GM21786 (cell line): Measurements from ENCODE around the gene MTMR2.

Experiments used
- ATAC-seq: cut with Tn5 transposase; IDR thresholded peaks from one replicate; pipeline ENCODE4 v1.9.1; 2021; ENCODE audit not compliant: unreplicated experiment

MTMR2 gene

GRCh38 chr11:95923728-95924413, at the start of gene MTMR2:
Gene MTMR2, minus strand, starts transcription at chr11:95924107. Its CDS starts 153 bp downstream, at chr11:95923954.
- ATAC-seq: peak; percentile 99

GRCh38 chr11:95972060-95972459, 48.2 kb upstream of the MTMR2 start:
- no peak for ATAC-seq

GRCh38 chr11:95968585-95968984, 44.7 kb upstream of the MTMR2 start:
- no peak for ATAC-seq

GRCh38 chr11:95964281-95964680, 40.4 kb upstream of the MTMR2 start:
- ATAC-seq: no peak

- no peak for ATAC-seq
Measured at GRCh38 chr11:95961758-95962157, 37.9 kb upstream of the MTMR2 start.

GRCh38 chr11:95950905-95951304, 27.0 kb upstream of the MTMR2 start:
- no peak for ATAC-seq

GRCh38 chr11:95948637-95949036, 24.7 kb upstream of the MTMR2 start:
- ATAC-seq: no peak

GRCh38 chr11:95944623-95945022, 20.7 kb upstream of the MTMR2 start:
- no peak for ATAC-seq

- ATAC-seq: no peak
Measured at GRCh38 chr11:95943546-95943945, 19.6 kb upstream of the MTMR2 start.

GRCh38 chr11:95939091-95939490, 15.2 kb upstream of the MTMR2 start:
- ATAC-seq: no peak

GRCh38 chr11:95937358-95937757, 13.5 kb upstream of the MTMR2 start:
- ATAC-seq: no peak

- ATAC-seq: no peak
Measured at GRCh38 chr11:95933594-95933993, 9.7 kb upstream of the MTMR2 start.

- ATAC-seq: no peak
Measured at GRCh38 chr11:95931916-95932315, 8.0 kb upstream of the MTMR2 start.

- no peak for ATAC-seq
Measured at GRCh38 chr11:95930948-95931347, 7.0 kb upstream of the MTMR2 start.

GRCh38 chr11:95926726-95927125, 2.8 kb upstream of the MTMR2 start:
- ATAC-seq: no peak

GRCh38 chr11:95925011-95925410, 1.1 kb upstream of the MTMR2 start:
- no peak for ATAC-seq

- ATAC-seq: peak; percentile 3
Measured at GRCh38 chr11:95924414-95924760, 480 bp upstream of the MTMR2 start.

GRCh38 chr11:95923439-95923727, 524 bp downstream of the MTMR2 start:
- no peak for ATAC-seq

- ATAC-seq: no peak
Measured at GRCh38 chr11:95922536-95923438, 1.1 kb downstream of the MTMR2 start.

- no peak for ATAC-seq
Measured at GRCh38 chr11:95922099-95922498, 1.8 kb downstream of the MTMR2 start.

GRCh38 chr11:95920460-95921105, 3.3 kb downstream of the MTMR2 start:
- ATAC-seq: no peak

- ATAC-seq: no peak
Measured at GRCh38 chr11:95919514-95919913, 4.4 kb downstream of the MTMR2 start.
